GM10248 (cell line): ENCODE data around the gene SDSL.

Experiments used
- CTCF ChIA-PET: fragments of 300-600 bp; sonication (Branson Sonifier 250); formaldehyde crosslinking; extraction: SDS; loops from one replicate; lab custom pipeline; 2021; ENCODE audit warnings: antibody characterized with exemption; lab: Yijun Ruan, JAX
- POLR2A ChIA-PET: fragments of 350-650 bp; sonication (Branson Sonifier 250); formaldehyde crosslinking; extraction: SDS; loops from one replicate; lab custom pipeline; 2020; ENCODE audit warnings: antibody characterized with exemption; lab: Yijun Ruan, JAX
- DNase-seq: peaks from one replicate; pipeline ENCODE4 v3.0.0; 2012; ENCODE audit errors: extremely low spot score
- TF ChIP-seq, protein P1 (sequence below): IDR thresholded peaks from 2 replicates; pipeline ENCODE4 v1.5.1; 2012; ENCODE audit warnings: mild to moderate bottlenecking, low read depth; ENCODE audit errors: extremely low read depth, missing control alignments, control extremely low read depth

Gene SDSL

DNA sequence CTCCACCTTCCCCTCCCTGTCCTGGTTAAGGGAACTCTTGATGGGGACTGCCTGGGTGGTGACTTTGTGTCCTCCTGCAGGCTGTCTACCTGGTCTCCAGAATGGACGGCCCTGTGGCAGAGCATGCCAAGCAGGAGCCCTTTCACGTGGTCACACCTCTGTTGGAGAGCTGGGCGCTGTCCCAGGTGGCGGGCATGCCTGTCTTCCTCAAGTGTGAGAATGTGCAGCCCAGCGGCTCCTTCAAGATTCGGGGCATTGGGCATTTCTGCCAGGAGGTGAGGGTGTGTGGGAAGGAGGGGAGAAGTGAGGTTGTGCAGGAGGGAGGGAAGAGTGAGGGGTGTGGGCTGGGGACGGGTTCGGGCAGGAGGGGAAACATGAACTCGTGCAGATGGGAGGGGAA, 5.7 kb downstream of the SDSL start:
- ChIA-PET POLR2A (no interaction called here), CTCF (no interaction called here)
- no peak for DNase-seq
- TF ChIP-seq, protein P1, sequence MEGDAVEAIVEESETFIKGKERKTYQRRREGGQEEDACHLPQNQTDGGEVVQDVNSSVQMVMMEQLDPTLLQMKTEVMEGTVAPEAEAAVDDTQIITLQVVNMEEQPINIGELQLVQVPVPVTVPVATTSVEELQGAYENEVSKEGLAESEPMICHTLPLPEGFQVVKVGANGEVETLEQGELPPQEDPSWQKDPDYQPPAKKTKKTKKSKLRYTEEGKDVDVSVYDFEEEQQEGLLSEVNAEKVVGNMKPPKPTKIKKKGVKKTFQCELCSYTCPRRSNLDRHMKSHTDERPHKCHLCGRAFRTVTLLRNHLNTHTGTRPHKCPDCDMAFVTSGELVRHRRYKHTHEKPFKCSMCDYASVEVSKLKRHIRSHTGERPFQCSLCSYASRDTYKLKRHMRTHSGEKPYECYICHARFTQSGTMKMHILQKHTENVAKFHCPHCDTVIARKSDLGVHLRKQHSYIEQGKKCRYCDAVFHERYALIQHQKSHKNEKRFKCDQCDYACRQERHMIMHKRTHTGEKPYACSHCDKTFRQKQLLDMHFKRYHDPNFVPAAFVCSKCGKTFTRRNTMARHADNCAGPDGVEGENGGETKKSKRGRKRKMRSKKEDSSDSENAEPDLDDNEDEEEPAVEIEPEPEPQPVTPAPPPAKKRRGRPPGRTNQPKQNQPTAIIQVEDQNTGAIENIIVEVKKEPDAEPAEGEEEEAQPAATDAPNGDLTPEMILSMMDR, result no peak

DNA sequence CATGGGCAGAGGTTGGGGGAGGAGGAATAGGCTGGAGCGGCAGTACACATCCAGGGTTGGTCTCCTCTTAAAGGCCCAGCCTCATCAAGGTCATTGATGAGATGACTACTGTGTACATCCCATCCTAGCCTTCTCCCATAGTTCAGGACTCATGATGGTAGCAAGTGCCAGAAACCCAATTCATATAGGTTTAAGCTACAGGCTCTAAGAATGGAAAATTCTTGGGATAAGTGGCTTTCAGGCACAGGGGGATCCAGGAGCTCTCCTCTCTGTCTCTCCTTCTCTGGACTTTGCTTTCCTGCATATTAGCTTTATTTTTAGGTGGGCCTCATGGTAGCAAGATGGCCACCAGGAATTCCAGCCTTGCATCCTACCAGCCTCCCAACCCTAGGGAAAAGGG, 6.3 kb downstream of the SDSL start:
- no peak for DNase-seq
- ChIA-PET CTCF (no interaction called here), POLR2A (no interaction called here)
- TF ChIP-seq, protein P1, result no peak

DNA sequence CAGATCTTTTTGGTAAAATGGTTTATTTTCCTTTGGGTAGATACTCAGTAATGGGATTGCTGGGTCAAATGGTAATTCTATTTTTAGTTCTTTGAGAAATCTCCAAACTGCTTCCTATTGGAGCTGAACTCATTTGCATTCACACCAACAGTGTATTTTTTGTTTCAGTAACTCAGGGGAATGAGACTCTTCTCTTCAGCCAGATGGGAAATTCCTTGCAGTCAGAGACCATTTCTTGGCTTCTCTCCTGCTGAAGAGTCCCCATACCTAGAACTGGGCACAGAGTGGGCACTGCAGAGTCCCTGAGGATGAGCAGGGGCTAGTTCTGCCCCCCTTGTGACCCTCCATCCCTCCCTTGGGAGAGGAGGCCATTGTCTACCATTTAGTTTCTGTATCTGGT, 10.8 kb downstream of the SDSL start:
- no peak for DNase-seq
- TF ChIP-seq, protein P1, result no peak
- ChIA-PET CTCF (no interaction called here), POLR2A (no interaction called here)

DNA sequence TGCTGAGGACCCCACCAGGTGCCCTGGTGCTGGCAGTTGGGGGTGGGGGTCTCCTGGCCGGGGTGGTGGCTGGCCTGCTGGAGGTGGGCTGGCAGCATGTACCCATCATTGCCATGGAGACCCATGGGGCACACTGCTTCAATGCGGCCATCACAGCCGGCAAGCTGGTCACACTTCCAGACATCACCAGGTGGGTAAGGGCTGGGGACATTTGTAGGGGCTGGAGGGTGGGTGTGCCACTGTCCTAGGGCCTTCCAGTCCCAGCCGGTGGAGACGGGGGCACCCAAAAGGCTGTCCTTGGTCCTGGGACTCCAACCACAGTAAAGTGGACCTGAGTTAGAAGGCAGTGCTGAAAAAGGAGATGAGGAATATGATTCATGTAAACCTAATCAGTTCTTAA, 13.2 kb downstream of the SDSL start:
- CTCF ChIA-PET, result interaction anchor here (0.8 to 1.8 kb wide), 4 partner anchors 10 to 11 kb away, joined by 3 to 6 read pairs (median 5); no protein-coding TSS in a partner anchor
- DNase-seq, result no peak
- TF ChIP-seq, protein P1, result no peak
- POLR2A ChIA-PET, result no interaction called here

DNA sequence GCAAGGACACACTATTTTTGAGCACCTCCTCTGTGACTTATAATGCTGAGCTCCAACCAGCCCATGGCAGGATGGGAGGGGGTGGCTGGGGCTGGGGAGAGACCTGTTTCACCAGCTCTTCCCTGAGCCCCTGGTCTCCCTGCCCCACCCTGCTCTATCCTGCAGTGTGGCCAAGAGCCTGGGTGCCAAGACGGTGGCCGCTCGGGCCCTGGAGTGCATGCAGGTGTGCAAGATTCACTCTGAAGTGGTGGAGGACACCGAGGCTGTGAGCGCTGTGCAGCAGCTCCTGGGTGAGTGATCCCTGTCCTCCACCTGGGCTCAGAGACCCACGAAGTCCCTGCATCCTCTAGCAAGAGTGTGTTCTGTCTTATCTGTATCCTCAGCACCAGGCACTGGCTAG, 14.4 kb downstream of the SDSL start:
- DNase-seq, result no peak
- ChIA-PET POLR2A (no interaction called here), CTCF (interaction anchor here (1.6 to 1.8 kb wide), 2 partner anchors 9 to 12 kb away, joined by 4 to 6 read pairs; no protein-coding TSS in a partner anchor)
- TF ChIP-seq, protein P1, result no peak

DNA sequence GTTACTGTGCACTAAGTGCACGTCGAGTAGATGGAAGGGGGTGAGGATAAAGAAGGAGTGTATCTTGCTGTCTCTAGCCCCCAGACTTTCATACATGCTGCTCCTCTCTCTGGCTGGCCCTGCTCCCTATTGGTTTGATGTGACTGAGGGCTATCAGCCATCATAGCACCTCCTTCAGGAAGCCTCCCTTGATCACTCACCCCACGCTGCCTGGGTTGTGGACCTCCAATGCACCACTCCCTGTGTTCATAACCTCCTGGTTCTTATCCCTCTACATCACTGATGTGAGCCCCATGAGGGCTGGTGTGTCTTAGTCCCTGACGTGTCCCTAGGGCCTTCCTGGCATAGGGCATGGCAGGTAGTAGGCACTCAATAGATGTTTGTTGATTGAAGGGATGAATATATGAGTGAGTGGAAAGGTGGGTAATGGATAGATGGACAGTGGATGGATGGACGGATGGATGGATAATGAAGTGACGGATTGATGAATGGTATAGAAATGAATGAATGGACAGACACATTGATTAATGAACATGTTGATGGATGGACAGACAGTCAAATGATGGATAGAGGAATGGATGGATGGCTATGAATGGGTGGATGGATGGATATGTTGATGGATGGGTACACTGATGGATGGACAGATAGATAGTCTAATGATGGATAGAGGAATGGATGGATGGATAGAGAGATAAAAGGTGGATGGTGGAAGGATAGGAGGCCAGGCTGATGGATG, 15.0 kb downstream of the SDSL start:
- DNase-seq, result no peak
- POLR2A ChIA-PET, result no interaction called here
- TF ChIP-seq, protein P1, result no peak
- CTCF ChIA-PET, result interaction anchor here (1.6 kb wide), 1 partner anchor 8 kb away, joined by 6 read pairs; no protein-coding TSS in a partner anchor
